Measurements from ENCODE around the gene NDUFS2.
A peak's percentile ranks its signal among the peaks of the same experiment; 100 is the strongest.

Gene NDUFS2

GRCh38 chr1:161162806-161163205, 39.4 kb upstream of the NDUFS2 start:
- Histone ChIP-seq H3K4me3 (ENCODE audit: low read depth, low read length) (no peak overlapping the region), H3K27ac (ENCODE audit: low read depth, low read length) (no peak overlapping the region), H3K9ac (ENCODE audit: low read length) (no peak overlapping the region), H3K4me1 (ENCODE audit: control insufficient read depth, insufficient read depth, low read length) (peaks cover 7% of the 10 kb centered on the region), H3K36me3 (ENCODE audit: control insufficient read depth, insufficient read depth, low read length) (peaks cover 47% of the 10 kb centered on the region), H3K9me3 (ENCODE audit: control insufficient read depth, insufficient read depth, low read depth, low read length) (no peaks in the 10 kb centered on the region), H3K27me3 (ENCODE audit: control insufficient read depth, insufficient read depth, low read length) (no peaks in the 10 kb centered on the region)

DNA sequence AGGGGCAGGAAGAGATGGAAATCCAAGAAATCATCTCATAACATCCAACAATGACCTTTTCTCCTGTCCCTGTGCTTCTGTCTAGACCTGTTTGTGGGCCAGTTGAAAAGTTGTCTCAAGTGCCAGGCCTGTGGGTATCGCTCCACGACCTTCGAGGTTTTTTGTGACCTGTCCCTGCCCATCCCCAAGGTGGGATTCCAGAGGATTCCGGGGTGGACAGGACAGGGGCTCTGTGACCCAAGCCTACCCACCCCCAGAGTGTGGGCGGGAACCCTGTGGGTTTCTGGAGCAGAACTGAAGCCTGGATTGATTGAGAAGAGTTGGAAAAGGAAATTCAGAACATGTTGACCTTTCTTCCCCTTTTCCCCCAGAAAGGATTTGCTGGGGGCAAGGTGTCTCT, 38.4 kb upstream of the NDUFS2 start:
- no peak overlapping the region for H3K27ac ChIP-seq (ENCODE audit: low read depth, low read length)
- H3K36me3 ChIP-seq (ENCODE audit: control insufficient read depth, insufficient read depth, low read length), result peaks cover 40% of the 10 kb centered on the region
- H3K9ac ChIP-seq (ENCODE audit: low read length), result no peak overlapping the region
- no peaks in the 10 kb centered on the region for H3K27me3 ChIP-seq (ENCODE audit: control insufficient read depth, insufficient read depth, low read length)
- H3K4me3 ChIP-seq (ENCODE audit: low read depth, low read length), result no peak overlapping the region
- no peaks in the 10 kb centered on the region for H3K9me3 ChIP-seq (ENCODE audit: control insufficient read depth, insufficient read depth, low read depth, low read length)
- peaks cover 7% of the 10 kb centered on the region for H3K4me1 ChIP-seq (ENCODE audit: control insufficient read depth, insufficient read depth, low read length)

DNA sequence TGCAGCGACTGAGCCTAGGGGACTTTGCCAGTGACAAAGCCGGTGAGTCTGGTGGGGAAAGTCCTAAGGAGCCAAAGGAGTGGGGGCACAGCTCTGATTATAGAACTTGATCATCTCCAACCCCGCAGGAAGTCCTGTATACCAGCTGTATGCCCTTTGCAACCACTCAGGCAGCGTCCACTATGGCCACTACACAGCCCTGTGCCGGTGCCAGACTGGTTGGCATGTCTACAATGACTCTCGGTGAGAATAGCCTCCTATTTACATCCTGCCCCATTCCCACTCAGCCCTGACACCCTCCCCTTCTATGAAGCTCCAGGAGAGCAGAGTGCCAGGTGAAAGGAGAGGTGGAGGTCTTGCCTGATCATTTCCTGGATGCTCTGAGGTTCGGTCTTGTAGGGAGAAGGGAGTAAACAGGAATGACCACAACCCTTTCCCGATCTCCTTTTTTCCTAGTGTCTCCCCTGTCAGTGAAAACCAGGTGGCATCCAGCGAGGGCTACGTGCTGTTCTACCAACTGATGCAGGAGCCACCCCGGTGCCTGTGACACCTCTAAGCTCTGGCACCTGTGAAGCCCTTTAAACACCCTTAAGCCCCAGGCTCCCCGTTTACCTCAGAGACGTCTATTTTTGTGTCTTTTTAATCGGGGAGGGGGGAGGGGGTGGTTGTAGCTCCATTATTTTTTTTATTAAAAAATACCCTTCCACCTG, 37.1 kb upstream of the NDUFS2 start:
- H3K36me3 ChIP-seq (ENCODE audit: control insufficient read depth, insufficient read depth, low read length), result peaks cover 49% of the 10 kb centered on the region
- no peaks in the 10 kb centered on the region for H3K9me3 ChIP-seq (ENCODE audit: control insufficient read depth, insufficient read depth, low read depth, low read length)
- H3K4me3 ChIP-seq (ENCODE audit: low read depth, low read length), result peak overlapping the region; percentile 86
- no peak overlapping the region for H3K9ac ChIP-seq (ENCODE audit: low read length)
- no peak overlapping the region for H3K27ac ChIP-seq (ENCODE audit: low read depth, low read length)
- H3K4me1 ChIP-seq (ENCODE audit: control insufficient read depth, insufficient read depth, low read length), result peaks cover 7% of the 10 kb centered on the region
- H3K27me3 ChIP-seq (ENCODE audit: control insufficient read depth, insufficient read depth, low read length), result no peaks in the 10 kb centered on the region

DNA sequence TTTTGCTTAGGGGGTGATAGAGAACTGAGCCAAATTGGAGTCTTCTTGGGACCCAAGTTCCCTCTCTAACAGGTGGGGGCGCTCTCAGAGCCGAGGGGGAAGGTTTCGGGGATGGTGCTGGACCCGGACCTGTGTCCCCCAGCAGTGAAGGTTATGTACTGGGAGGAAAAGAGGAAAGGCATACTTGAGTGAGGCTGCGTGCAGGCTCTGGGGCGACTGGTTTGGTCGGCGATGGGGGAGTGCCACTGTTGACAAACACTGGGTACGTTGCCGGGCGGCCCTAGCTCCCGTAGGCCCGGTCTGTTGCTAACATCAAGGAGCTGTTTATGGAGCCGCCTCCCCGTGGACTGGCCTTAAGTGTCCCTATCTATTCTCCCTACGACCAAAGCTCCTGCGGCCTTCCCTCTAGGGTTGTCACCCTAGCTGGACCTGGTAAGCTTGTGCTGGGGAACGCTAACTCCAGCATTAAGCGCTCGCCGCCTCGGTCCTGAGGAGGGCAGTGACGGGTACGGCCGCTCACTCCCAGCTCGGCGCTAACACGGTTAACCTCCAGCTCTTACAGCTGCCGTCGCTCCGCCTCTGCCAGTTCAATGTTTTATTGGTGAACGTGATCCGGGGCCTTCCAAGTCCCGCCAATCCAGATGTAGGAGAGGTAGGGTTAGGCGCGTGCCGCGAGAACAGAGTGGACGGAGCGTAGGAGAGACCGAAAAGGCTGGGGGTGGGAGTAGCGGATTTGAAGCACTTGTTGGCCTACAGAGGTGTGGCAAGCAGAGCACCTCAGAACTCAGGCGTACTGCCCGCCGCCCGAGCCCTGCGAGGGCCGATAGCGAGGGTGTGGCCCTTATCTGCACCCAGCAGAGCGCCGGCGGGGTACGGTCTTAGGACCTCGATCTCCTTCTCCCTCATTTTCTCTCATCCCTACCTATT, 36.2 kb upstream of the NDUFS2 start, which contains the start of gene PPOX:
Gene PPOX, plus strand, starts transcription at position 685 of the 927 bp plus-strand sequence. CDS start 422 bp downstream, outside the sequence.
- Histone ChIP-seq H3K4me3 (ENCODE audit: low read depth, low read length) (peak within 1 kb of the TSS; percentile 86), H3K9ac (ENCODE audit: low read length) (peak within 1 kb of the TSS; percentile 69), H3K9me3 (ENCODE audit: control insufficient read depth, insufficient read depth, low read depth, low read length) (no peaks in the 10 kb centered on the region), H3K36me3 (ENCODE audit: control insufficient read depth, insufficient read depth, low read length) (peaks cover 54% of the 10 kb centered on the region), H3K27ac (ENCODE audit: low read depth, low read length) (no peak within 1 kb of the TSS), H3K4me1 (ENCODE audit: control insufficient read depth, insufficient read depth, low read length) (peaks cover 7% of the 10 kb centered on the region), H3K27me3 (ENCODE audit: control insufficient read depth, insufficient read depth, low read length) (no peaks in the 10 kb centered on the region)

DNA sequence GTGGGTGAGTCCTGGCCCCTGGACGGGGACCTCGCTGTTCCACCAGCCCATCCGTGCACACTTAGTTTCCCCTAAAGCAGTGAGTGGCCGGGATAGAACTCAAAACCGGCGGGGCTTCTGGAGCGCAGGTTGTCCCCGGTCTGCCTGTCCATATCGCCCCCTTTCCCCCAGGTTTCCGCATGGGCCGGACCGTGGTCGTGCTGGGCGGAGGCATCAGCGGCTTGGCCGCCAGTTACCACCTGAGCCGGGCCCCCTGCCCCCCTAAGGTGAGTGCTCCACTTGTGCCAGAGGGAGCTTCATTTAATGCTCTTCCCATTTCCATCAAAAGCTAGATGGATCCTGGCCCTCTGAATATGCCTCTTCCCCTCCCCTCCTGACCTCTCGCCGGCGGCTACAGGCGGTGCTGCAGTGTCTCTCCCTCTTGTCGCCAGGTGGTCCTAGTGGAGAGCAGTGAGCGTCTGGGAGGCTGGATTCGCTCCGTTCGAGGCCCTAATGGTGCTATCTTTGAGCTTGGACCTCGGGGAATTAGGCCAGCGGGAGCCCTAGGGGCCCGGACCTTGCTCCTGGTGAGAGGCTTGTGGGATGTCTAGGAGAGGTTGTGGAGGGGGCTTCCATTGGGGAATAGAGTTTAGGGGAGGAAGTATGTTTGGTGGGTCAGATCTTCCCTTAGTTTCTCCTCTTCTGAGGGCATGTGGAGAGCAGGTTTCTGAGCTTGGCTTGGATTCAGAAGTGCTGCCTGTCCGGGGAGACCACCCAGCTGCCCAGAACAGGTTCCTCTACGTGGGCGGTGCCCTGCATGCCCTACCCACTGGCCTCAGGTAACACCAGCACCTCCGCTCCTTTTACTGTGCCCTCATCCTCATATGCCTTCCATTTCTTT, 35.3 kb upstream of the NDUFS2 start:
- peak overlapping the region; percentile 86 for H3K4me3 ChIP-seq (ENCODE audit: low read depth, low read length)
- peaks cover 56% of the 10 kb centered on the region for H3K36me3 ChIP-seq (ENCODE audit: control insufficient read depth, insufficient read depth, low read length)
- H3K9ac ChIP-seq (ENCODE audit: low read length), result peak overlapping the region; percentile 67
- peaks cover 7% of the 10 kb centered on the region for H3K4me1 ChIP-seq (ENCODE audit: control insufficient read depth, insufficient read depth, low read length)
- no peak overlapping the region for H3K27ac ChIP-seq (ENCODE audit: low read depth, low read length)
- no peaks in the 10 kb centered on the region for H3K9me3 ChIP-seq (ENCODE audit: control insufficient read depth, insufficient read depth, low read depth, low read length)
- no peaks in the 10 kb centered on the region for H3K27me3 ChIP-seq (ENCODE audit: control insufficient read depth, insufficient read depth, low read length)

- H3K4me1 ChIP-seq (ENCODE audit: control insufficient read depth, insufficient read depth, low read length), result peaks cover 7% of the 10 kb centered on the region
These were observed 33.3 kb upstream of the NDUFS2 start for GRCh38 chr1:161168906-161169305.

DNA sequence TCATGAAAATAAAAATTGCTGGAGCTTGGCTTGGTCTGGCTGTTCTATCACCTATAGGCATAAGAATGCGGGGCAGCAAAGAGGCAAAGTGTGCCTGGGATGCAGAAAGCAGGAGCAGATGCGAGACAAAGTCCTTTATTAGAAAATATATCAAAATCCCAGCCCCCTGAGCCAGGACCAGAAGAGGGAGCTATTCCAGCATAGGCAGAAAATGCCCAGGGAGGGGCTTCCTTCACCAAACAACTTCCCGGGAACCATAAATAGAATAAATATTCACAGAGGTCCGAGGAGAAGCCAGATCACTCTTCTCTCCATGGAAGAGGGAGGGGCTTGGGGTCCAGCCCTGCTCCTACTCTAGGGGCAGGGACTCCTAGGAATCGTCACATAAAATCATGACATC, 31.0 kb upstream of the NDUFS2 start:
- H3K27ac ChIP-seq (ENCODE audit: low read depth, low read length), result no peak overlapping the region
- H3K4me3 ChIP-seq (ENCODE audit: low read depth, low read length), result no peak overlapping the region
- no peak overlapping the region for H3K9ac ChIP-seq (ENCODE audit: low read length)
- peaks cover 62% of the 10 kb centered on the region for H3K36me3 ChIP-seq (ENCODE audit: control insufficient read depth, insufficient read depth, low read length)
- no peaks in the 10 kb centered on the region for H3K9me3 ChIP-seq (ENCODE audit: control insufficient read depth, insufficient read depth, low read depth, low read length)
- peaks cover 7% of the 10 kb centered on the region for H3K4me1 ChIP-seq (ENCODE audit: control insufficient read depth, insufficient read depth, low read length)
- H3K27me3 ChIP-seq (ENCODE audit: control insufficient read depth, insufficient read depth, low read length), result no peaks in the 10 kb centered on the region

More at GRCh38 chr1:161168906-161169305, 33.3 kb upstream of the NDUFS2 start:
- H3K27ac ChIP-seq (ENCODE audit: low read depth, low read length), result no peak overlapping the region
- no peaks in the 10 kb centered on the region for H3K27me3 ChIP-seq (ENCODE audit: control insufficient read depth, insufficient read depth, low read length)
- H3K9ac ChIP-seq (ENCODE audit: low read length), result no peak overlapping the region
- H3K4me3 ChIP-seq (ENCODE audit: low read depth, low read length), result no peak overlapping the region
- no peaks in the 10 kb centered on the region for H3K9me3 ChIP-seq (ENCODE audit: control insufficient read depth, insufficient read depth, low read depth, low read length)
- peaks cover 59% of the 10 kb centered on the region for H3K36me3 ChIP-seq (ENCODE audit: control insufficient read depth, insufficient read depth, low read length)

GRCh38 chr1:161171696-161172095, 30.5 kb upstream of the NDUFS2 start:
- no peak overlapping the region for H3K27ac ChIP-seq (ENCODE audit: low read depth, low read length)
- H3K27me3 ChIP-seq (ENCODE audit: control insufficient read depth, insufficient read depth, low read length), result no peaks in the 10 kb centered on the region
- H3K9me3 ChIP-seq (ENCODE audit: control insufficient read depth, insufficient read depth, low read depth, low read length), result no peaks in the 10 kb centered on the region
- peaks cover 7% of the 10 kb centered on the region for H3K4me1 ChIP-seq (ENCODE audit: control insufficient read depth, insufficient read depth, low read length)
- peaks cover 62% of the 10 kb centered on the region for H3K36me3 ChIP-seq (ENCODE audit: control insufficient read depth, insufficient read depth, low read length)
- no peak overlapping the region for H3K4me3 ChIP-seq (ENCODE audit: low read depth, low read length)
- H3K9ac ChIP-seq (ENCODE audit: low read length), result no peak overlapping the region

DNA sequence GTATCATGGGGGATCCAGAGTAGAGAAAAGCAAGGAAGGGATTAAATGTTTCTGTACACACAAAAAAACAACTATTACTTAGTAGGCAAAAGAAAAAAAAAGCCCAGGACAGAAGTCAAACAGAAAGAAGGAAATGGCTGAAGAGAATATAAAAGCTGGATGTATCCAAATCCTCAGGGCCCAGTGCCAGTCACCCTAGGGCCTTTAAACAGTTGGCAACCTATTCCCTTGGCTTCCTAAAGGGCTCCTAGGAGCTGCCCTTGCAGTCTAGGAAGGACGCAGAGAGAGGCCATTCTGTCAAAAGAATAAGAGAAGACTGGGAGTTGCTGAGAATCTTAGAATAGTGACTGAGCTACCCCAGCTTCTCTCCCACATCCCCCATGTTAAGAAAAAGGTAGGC, 29.8 kb upstream of the NDUFS2 start:
- no peak overlapping the region for H3K27ac ChIP-seq (ENCODE audit: low read depth, low read length)
- no peaks in the 10 kb centered on the region for H3K9me3 ChIP-seq (ENCODE audit: control insufficient read depth, insufficient read depth, low read depth, low read length)
- H3K4me3 ChIP-seq (ENCODE audit: low read depth, low read length), result no peak overlapping the region
- peaks cover under 1% of the 10 kb centered on the region for H3K4me1 ChIP-seq (ENCODE audit: control insufficient read depth, insufficient read depth, low read length)
- no peak overlapping the region for H3K9ac ChIP-seq (ENCODE audit: low read length)
- no peaks in the 10 kb centered on the region for H3K27me3 ChIP-seq (ENCODE audit: control insufficient read depth, insufficient read depth, low read length)
- peaks cover 62% of the 10 kb centered on the region for H3K36me3 ChIP-seq (ENCODE audit: control insufficient read depth, insufficient read depth, low read length)

DNA sequence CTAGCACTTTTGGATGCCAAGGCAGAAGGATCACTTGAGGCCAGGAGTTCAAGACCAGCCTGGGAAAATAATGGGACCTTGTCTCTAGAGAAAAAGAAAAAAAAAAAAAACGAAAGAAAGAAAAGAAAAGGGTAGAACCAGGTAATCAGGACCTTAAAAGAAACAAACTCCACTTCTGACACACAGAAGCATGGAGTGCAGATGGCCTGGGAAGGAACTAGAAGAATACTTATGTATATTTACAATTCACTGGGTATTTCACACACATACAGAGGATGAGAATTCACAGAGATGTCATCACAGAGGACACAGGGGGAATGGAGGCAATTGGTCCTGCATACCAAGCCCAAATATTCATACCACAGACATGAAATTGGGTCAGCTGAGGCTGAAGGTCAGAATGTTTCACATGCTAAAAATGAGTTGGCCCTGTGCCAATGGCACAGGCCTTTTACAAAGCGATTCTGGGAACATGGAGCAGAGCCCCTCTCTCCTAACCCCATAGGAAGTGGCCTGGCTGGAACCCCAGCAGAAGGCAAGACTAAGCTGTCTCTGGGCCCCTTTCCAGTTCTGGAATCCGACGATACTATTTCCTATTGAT, 29.3 kb upstream of the NDUFS2 start:
- no peaks in the 10 kb centered on the region for H3K27me3 ChIP-seq (ENCODE audit: control insufficient read depth, insufficient read depth, low read length)
- no peak overlapping the region for H3K27ac ChIP-seq (ENCODE audit: low read depth, low read length)
- H3K4me1 ChIP-seq (ENCODE audit: control insufficient read depth, insufficient read depth, low read length), result peaks cover 2% of the 10 kb centered on the region
- H3K9me3 ChIP-seq (ENCODE audit: control insufficient read depth, insufficient read depth, low read depth, low read length), result no peaks in the 10 kb centered on the region
- peaks cover 62% of the 10 kb centered on the region for H3K36me3 ChIP-seq (ENCODE audit: control insufficient read depth, insufficient read depth, low read length)
- no peak overlapping the region for H3K9ac ChIP-seq (ENCODE audit: low read length)
- no peak overlapping the region for H3K4me3 ChIP-seq (ENCODE audit: low read depth, low read length)

All from HUES6 (cell line).